ENCODE results near the gene MECR.

MECR gene

DNA sequence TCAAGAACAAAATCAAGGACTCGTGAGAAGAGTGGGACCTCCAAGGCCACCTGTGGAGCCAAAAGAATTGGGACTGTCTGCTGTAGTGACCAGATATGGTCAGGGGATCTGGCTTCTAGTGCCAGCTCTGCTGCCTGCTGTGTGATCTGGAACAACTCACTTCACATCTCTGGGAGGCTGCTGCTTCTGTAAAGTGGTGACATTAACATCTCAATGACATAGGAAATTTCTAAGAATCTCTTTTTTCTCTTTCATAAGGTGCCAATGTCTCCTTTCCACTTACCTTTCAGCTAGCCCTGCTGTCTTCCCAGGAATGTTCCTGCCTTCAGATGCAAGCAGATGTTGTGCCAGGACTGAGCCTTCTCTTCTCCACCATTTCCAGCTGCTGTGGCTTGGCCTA, 44.0 kb downstream of the MECR start:
- Histone ChIP-seq H3K4me3 (ENCODE audit: low read depth, low read length) (no peak overlapping the region), H3K36me3 (no peaks in the 10 kb centered on the region; the same call in 1 of the 2 replicates), H3K27me3 (ENCODE audit: insufficient read depth, low read depth, severe bottlenecking) (no peaks in the 10 kb centered on the region), H3K9me3 (ENCODE audit: severe bottlenecking) (no peaks in the 10 kb centered on the region), H3K27ac (no peak overlapping the region)
- DNase-seq: no peak
- TF ChIP-seq CTCF (IDR thresholded peaks at IDR 0.05; ENCODE audit: low read depth, low read length): no peak

DNA sequence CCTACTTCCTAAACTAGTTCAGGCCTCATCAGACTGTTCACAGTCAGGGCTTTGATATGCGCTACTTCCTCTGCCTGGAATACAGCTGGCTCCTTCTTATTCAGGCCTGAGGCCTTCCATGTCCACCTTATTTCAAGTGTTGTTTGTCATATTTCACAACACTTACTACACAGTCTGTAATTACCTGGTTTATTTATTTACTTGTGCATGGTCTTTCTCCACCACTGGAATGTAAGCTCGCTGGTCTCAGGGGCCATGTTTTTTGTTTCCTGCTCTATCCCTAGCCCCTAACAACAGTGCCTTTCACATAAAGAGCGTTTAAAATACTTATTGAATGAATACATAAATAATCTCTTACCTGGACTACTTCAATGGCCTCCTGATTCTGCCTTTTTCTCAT, 44.5 kb downstream of the MECR start:
- H3K9me3 ChIP-seq (ENCODE audit: severe bottlenecking): no peaks in the 10 kb centered on the region
- no peak overlapping the region for H3K4me3 ChIP-seq (ENCODE audit: low read depth, low read length)
- DNase-seq: no peak
- TF ChIP-seq CTCF (IDR thresholded peaks at IDR 0.05; ENCODE audit: low read depth, low read length): no peak
- no peaks in the 10 kb centered on the region for H3K27me3 ChIP-seq (ENCODE audit: insufficient read depth, low read depth, severe bottlenecking)
- peaks cover 4% of the 10 kb centered on the region for H3K36me3 ChIP-seq
- H3K27ac ChIP-seq: no peak overlapping the region

- no peak for DNase-seq
- H3K4me3 ChIP-seq (ENCODE audit: low read depth, low read length): no peak overlapping the region
- no peak overlapping the region for H3K27ac ChIP-seq
- peaks cover 29% of the 10 kb centered on the region for H3K36me3 ChIP-seq
- no peaks in the 10 kb centered on the region for H3K9me3 ChIP-seq (ENCODE audit: severe bottlenecking)
- no peaks in the 10 kb centered on the region for H3K27me3 ChIP-seq (ENCODE audit: insufficient read depth, low read depth, severe bottlenecking)
- no peak for TF ChIP-seq CTCF (IDR thresholded peaks at IDR 0.05; ENCODE audit: low read depth, low read length)
Observed at GRCh38 chr1:29183287-29183686, 47.4 kb downstream of the MECR start.

- Histone ChIP-seq H3K27ac (peak within 1 kb of the TSS; percentile 100), H3K9me3 (ENCODE audit: severe bottlenecking) (no peaks in the 10 kb centered on the region), H3K4me3 (ENCODE audit: low read depth, low read length) (peak within 1 kb of the TSS; percentile 91), H3K36me3 (peaks cover 44% of the 10 kb centered on the region), H3K27me3 (ENCODE audit: insufficient read depth, low read depth, severe bottlenecking) (no peaks in the 10 kb centered on the region)
- peak; percentile 77 for TF ChIP-seq CTCF (IDR thresholded peaks at IDR 0.05; ENCODE audit: low read depth, low read length)
- DNase-seq: peak; percentile 98
Observed at GRCh38 chr1:29181413-29182225, 49.1 kb downstream of the MECR start, which contains the start of gene SRSF4. TSS of gene SRSF4 (minus strand) at chr1:29181900. CDS start at chr1:29181752, 148 bp downstream.

DNA sequence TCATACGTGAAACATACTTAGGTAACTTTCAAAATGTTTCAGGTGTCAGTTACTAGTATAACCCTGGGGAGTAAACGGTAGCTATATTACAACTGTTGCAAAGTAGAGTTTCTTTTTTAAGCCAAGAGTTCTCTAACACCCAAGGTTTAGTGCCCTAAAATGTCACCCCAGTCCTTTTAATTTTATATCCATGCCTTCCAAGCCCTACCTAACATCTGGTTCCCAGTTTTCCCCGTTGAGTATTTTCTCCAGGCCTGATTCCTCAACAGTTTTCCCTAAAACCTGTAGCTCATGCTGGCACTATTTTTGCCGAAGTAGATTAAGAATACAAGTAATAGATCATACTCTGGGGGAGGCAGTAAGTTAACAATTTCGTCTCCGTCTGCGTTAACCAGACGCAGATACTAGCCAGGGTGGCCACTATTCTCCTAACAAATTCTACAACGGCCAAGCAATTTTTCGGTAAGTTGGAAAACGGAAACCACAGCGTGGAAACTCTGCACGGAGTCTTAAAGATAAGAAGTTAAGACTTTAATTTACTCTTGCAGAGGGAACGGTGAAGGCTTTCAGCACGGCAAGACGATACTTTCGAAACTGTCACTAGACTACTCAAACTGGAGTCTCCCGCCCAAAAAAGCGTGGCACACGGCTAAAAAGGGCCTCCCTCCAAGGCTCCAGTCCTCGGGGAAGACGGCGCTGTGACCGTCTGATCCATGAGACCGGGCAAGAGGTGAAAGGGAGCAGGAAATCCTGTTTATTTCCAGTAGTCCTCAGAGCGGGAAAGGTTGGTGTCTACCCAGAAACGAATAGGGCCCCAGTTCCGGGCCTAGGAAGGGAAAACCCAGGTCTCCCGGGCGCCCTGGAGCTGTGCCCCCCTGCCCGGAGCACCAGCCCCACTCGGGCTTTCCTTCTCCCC, 50.0 kb downstream of the MECR start:
- H3K27me3 ChIP-seq (ENCODE audit: insufficient read depth, low read depth, severe bottlenecking): no peaks in the 10 kb centered on the region
- peak overlapping the region; percentile 91 for H3K4me3 ChIP-seq (ENCODE audit: low read depth, low read length)
- peak overlapping the region; percentile 100 for H3K27ac ChIP-seq
- no peaks in the 10 kb centered on the region for H3K9me3 ChIP-seq (ENCODE audit: severe bottlenecking)
- H3K36me3 ChIP-seq: peaks cover 50% of the 10 kb centered on the region
- DNase-seq: peak; percentile 21
- TF ChIP-seq CTCF (IDR thresholded peaks at IDR 0.05; ENCODE audit: low read depth, low read length): no peak

Measured in WERI-Rb-1 (cell line).